ENCODE measurements around the gene PHLPP2. TPM values are rescaled to one million over a fixed set of nuclear protein-coding genes. Genes with fewer than 3 reads are reported as not detected.

PHLPP2 gene
- polyA plus RNA-seq, 3 donors = 0.57 to 2.5 (median 1.4) TPM

- no peak overlapping the region for H3K4me3 Mint-ChIP-seq
Observed at GRCh38 chr16:71737501-71737900, 13.0 kb upstream of the PHLPP2 start.

GRCh38 chr16:71734511-71734910, 10.0 kb upstream of the PHLPP2 start:
- H3K36me3 ChIP-seq (replicated peaks in 1 of 2; ENCODE audit: control insufficient read depth in 1 of 2, insufficient read depth in 2 of 2, low read length in 2 of 2) = peaks cover 77 to 94% of the 10 kb centered on the region in 2 donors
- H3K4me1 ChIP-seq (ENCODE audit: control insufficient read depth in 1 of 2, insufficient read depth in 2 of 2, low read length in 2 of 2) = no peaks in the 10 kb centered on the region
- intact Hi-C loops (cut with micrococcal nuclease) = no loop called here
- no peak overlapping the region for H2AFZ ChIP-seq (ENCODE audit: insufficient read depth, low read depth, low read length, poor library complexity, severe bottlenecking)
- H3K9ac ChIP-seq (ENCODE audit: insufficient read depth, low read length, poor library complexity, severe bottlenecking) = no peak overlapping the region
- no peak for TF ChIP-seq CTCF (IDR thresholded peaks at IDR 0.05)
- WGBS (ENCODE audit: insufficient coverage) = 92% methylated on average over 4 of the region's 5 CpGs
- no peaks in the 10 kb centered on the region for H3K27me3 Mint-ChIP-seq (ENCODE audit: low read depth in 3 of 3)
- no peak overlapping the region for H3K4me3 ChIP-seq (replicated peaks in 1 of 3; ENCODE audit: low read depth in 2 of 3, low read length in 3 of 3)
- H3K9me3 ChIP-seq (replicated peaks in 1 of 2; ENCODE audit: control insufficient read depth in 1 of 2, insufficient read depth in 1 of 2, low read length in 2 of 2) = no peaks in the 10 kb centered on the region
- H3K4me3 Mint-ChIP-seq = no peak overlapping the region
- H4K20me1 ChIP-seq (ENCODE audit: insufficient read depth, low read length) = peaks cover 3% of the 10 kb centered on the region
- DNase-seq = no peak
- H3K79me2 ChIP-seq (ENCODE audit: insufficient read depth, low read length) = no peaks in the 10 kb centered on the region
- H3K27ac Mint-ChIP-seq = peak overlapping the region in 1 of 7 donors; percentile 55
- peaks cover 0 to 1% (median 0%) of the 10 kb centered on the region in 7 donors for H3K9me3 Mint-ChIP-seq
- no peak overlapping the region for H3K27ac ChIP-seq (ENCODE audit: low read depth in 1 of 2, low read length in 2 of 2)
- H3K4me2 ChIP-seq (replicated peaks; ENCODE audit: extremely low read depth, low read length, poor library complexity, severe bottlenecking) = no peak overlapping the region
- peaks cover 83 to 96% of the 10 kb centered on the region in 2 donors for H3K36me3 Mint-ChIP-seq
- peaks cover 2% of the 10 kb centered on the region for H3K4me1 Mint-ChIP-seq
- no peaks in the 10 kb centered on the region for H3K27me3 ChIP-seq (ENCODE audit: control insufficient read depth in 2 of 2, insufficient read depth in 2 of 2, low read length in 2 of 2)

More at GRCh38 chr16:71737501-71737900, 13.0 kb upstream of the PHLPP2 start:
- no peak overlapping the region for H3K4me2 ChIP-seq (replicated peaks; ENCODE audit: extremely low read depth, low read length, poor library complexity, severe bottlenecking)
- TF ChIP-seq CTCF (IDR thresholded peaks at IDR 0.05) = no peak
- H3K79me2 ChIP-seq (ENCODE audit: insufficient read depth, low read length) = no peaks in the 10 kb centered on the region
- no peaks in the 10 kb centered on the region for H3K27me3 ChIP-seq (ENCODE audit: control insufficient read depth in 2 of 2, insufficient read depth in 2 of 2, low read length in 2 of 2)
- no peak for DNase-seq
- H3K27ac ChIP-seq (ENCODE audit: low read depth in 1 of 2, low read length in 2 of 2) = no peak overlapping the region
- intact Hi-C loops (cut with micrococcal nuclease) = no loop called here
- no peak overlapping the region for H3K4me3 ChIP-seq (replicated peaks in 1 of 3; ENCODE audit: low read depth in 2 of 3, low read length in 3 of 3)
- no peak overlapping the region for H3K9ac ChIP-seq (ENCODE audit: insufficient read depth, low read length, poor library complexity, severe bottlenecking)
- H2AFZ ChIP-seq (ENCODE audit: insufficient read depth, low read depth, low read length, poor library complexity, severe bottlenecking) = no peak overlapping the region
- peaks cover 3% of the 10 kb centered on the region for H4K20me1 ChIP-seq (ENCODE audit: insufficient read depth, low read length)
- Mint-ChIP-seq H3K4me1 (no peaks in the 10 kb centered on the region), H3K9me3 (peaks cover 0 to 1% (median 0%) of the 10 kb centered on the region in 7 donors), H3K36me3 (peaks cover 79 to 95% of the 10 kb centered on the region in 2 donors), H3K27ac (peak overlapping the region in 1 of 7 donors; percentile 35), H3K27me3 (ENCODE audit: low read depth in 3 of 3) (no peaks in the 10 kb centered on the region)
- H3K4me1 ChIP-seq (ENCODE audit: control insufficient read depth in 1 of 2, insufficient read depth in 2 of 2, low read length in 2 of 2) = no peaks in the 10 kb centered on the region
- H3K9me3 ChIP-seq (replicated peaks in 1 of 2; ENCODE audit: control insufficient read depth in 1 of 2, insufficient read depth in 1 of 2, low read length in 2 of 2) = no peaks in the 10 kb centered on the region
- WGBS (ENCODE audit: insufficient coverage) = 100% methylated on average over 2 of the region's 6 CpGs
- H3K36me3 ChIP-seq (replicated peaks in 1 of 2; ENCODE audit: control insufficient read depth in 1 of 2, insufficient read depth in 2 of 2, low read length in 2 of 2) = peaks cover 85 to 93% of the 10 kb centered on the region in 2 donors
